Trophoblast cell (in vitro differentiated cells and primary cell): ENCODE measurements around the gene GTF3C2.
"Not testable (repeated sequence)": the region's sequence is repeated elsewhere in the genome, so short reads cannot be mapped to it uniquely, and the experiment has no call there.

Experiments
- DNase-seq, 2 donors: peaks; one replicate each; pipeline ENCODE4 v3.0.0-alpha.2; 2016
- H2AFZ ChIP-seq: 2 replicates; pipeline ENCODE4 v1.6.1; 2013; ENCODE audit warnings: low read length, moderate library complexity, mild to moderate bottlenecking; ENCODE audit not compliant: insufficient read depth, poor library complexity
- H2AK5ac ChIP-seq: 2 replicates; pipeline ENCODE4 v1.6.1; 2013; ENCODE audit warnings: mild to moderate bottlenecking, low read length
- H2BK120ac ChIP-seq: 2 replicates; pipeline ENCODE4 v1.6.1; 2013; ENCODE audit warnings: low read length, mild to moderate bottlenecking, moderate library complexity; ENCODE audit not compliant: insufficient read depth, poor library complexity
- H2BK12ac ChIP-seq: 2 replicates; pipeline ENCODE4 v1.6.1; 2013; ENCODE audit warnings: mild to moderate bottlenecking, low read length, moderate library complexity
- H2BK5ac ChIP-seq: 2 replicates; pipeline ENCODE4 v1.6.1; 2013; ENCODE audit warnings: low read length, low read depth, moderate library complexity, mild to moderate bottlenecking; ENCODE audit not compliant: poor library complexity
- H3K14ac ChIP-seq: 2 replicates; pipeline ENCODE4 v1.6.1; 2013; ENCODE audit warnings: mild to moderate bottlenecking, low read length
- H3K18ac ChIP-seq: 2 replicates; pipeline ENCODE4 v1.6.1; 2013; ENCODE audit warnings: mild to moderate bottlenecking, low read length
- H3K23ac ChIP-seq: 2 replicates; pipeline ENCODE4 v1.6.1; 2013; ENCODE audit warnings: low read length
- H3K27ac ChIP-seq: 2 replicates; pipeline ENCODE4 v1.5.1; 2013; ENCODE audit warnings: low read depth, mild to moderate bottlenecking, inconsistent platforms, low read length, moderate library complexity
- H3K27me3 ChIP-seq: 2 replicates; pipeline ENCODE4 v1.6.1; 2013; ENCODE audit warnings: inconsistent platforms, mild to moderate bottlenecking, low read length, moderate library complexity; ENCODE audit not compliant: insufficient read depth
- H3K36me3 ChIP-seq, 2 experiments: 1 replicate in 1 of 2; 2 replicates in 1 of 2; pipeline ENCODE4 v1.6.1; 2013; ENCODE audit warnings: low read length in 2 of 2, mild to moderate bottlenecking in 2 of 2, moderate library complexity in 1 of 2; ENCODE audit not compliant: insufficient read depth in 2 of 2, control insufficient read depth in 1 of 2
- H3K4ac ChIP-seq: 2 replicates; pipeline ENCODE4 v1.6.1; 2013; ENCODE audit warnings: low read depth, mild to moderate bottlenecking, low read length, moderate library complexity
- H3K4me1 ChIP-seq, 2 experiments: 1 replicate in 1 of 2; 2 replicates in 1 of 2; pipeline ENCODE4 v1.6.1; 2013; ENCODE audit warnings: low read length in 2 of 2, mild to moderate bottlenecking in 2 of 2, moderate library complexity in 1 of 2; ENCODE audit not compliant: insufficient read depth in 2 of 2, control insufficient read depth in 1 of 2
- H3K4me2 ChIP-seq: 2 replicates; pipeline ENCODE4 v1.6.1; 2013; ENCODE audit warnings: inconsistent platforms, mild to moderate bottlenecking, low read length, moderate library complexity
- H3K4me3 ChIP-seq: 2 replicates; pipeline ENCODE4 v1.5.1; 2013; ENCODE audit warnings: mild to moderate bottlenecking, low read depth, low read length, inconsistent platforms
- H3K79me1 ChIP-seq: one replicate; pipeline ENCODE4 v1.6.1; 2013; ENCODE audit warnings: low read length
- H3K79me2 ChIP-seq: 2 replicates; pipeline ENCODE4 v1.6.1; 2013; ENCODE audit warnings: low read length, mild to moderate bottlenecking; ENCODE audit not compliant: control insufficient read depth, insufficient read depth, poor library complexity
- H3K9ac ChIP-seq: 2 replicates; pipeline ENCODE4 v1.6.1; 2013; ENCODE audit warnings: mild to moderate bottlenecking, low read length
- H3K9me3 ChIP-seq: 2 replicates; pipeline ENCODE4 v1.6.1; 2013; ENCODE audit warnings: low read depth, mild to moderate bottlenecking, control low read depth, inconsistent platforms, low read length; ENCODE audit not compliant: insufficient read depth
- H4K12ac ChIP-seq: 2 replicates; pipeline ENCODE4 v1.6.1; 2013; ENCODE audit warnings: low read depth, mild to moderate bottlenecking, low read length, moderate library complexity
- H4K8ac ChIP-seq: 2 replicates; pipeline ENCODE4 v1.6.1; 2013; ENCODE audit warnings: low read depth, mild to moderate bottlenecking, low read length, moderate library complexity
- H4K91ac ChIP-seq: one replicate; pipeline ENCODE4 v1.6.1; 2013; ENCODE audit warnings: low read depth, mild to moderate bottlenecking, low read length, moderate library complexity
- WGBS: extraction: QIAGEN DNeasy Blood & Tissue Kit; methylation state at CpG from one replicate; pipeline ENCODE4 v1.1.7; 2013; ENCODE audit warnings: missing lambda C conversion rate; ENCODE audit not compliant: insufficient read length, insufficient coverage; ENCODE audit errors: extremely low coverage; 5-methylcytosine and 5-hydroxymethylcytosine counted together

Gene GTF3C2

GRCh38 chr2:27354597-27354927 is 2.0 kb downstream of the GTF3C2 start:
- H3K14ac ChIP-seq = no peak overlapping the region
- H4K12ac ChIP-seq = no peak overlapping the region
- no peaks in the 10 kb centered on the region for H3K27me3 ChIP-seq
- no peak overlapping the region for H3K4me3 ChIP-seq
- peaks cover 17% of the 10 kb centered on the region for H3K79me2 ChIP-seq
- H3K27ac ChIP-seq = no peak overlapping the region
- H2BK5ac ChIP-seq = no peak overlapping the region
- no peak overlapping the region for H3K4me2 ChIP-seq
- no peak overlapping the region for H4K91ac ChIP-seq
- peaks cover 1 to 3% of the 10 kb centered on the region in 2 experiments for H3K36me3 ChIP-seq
- H2BK120ac ChIP-seq = no peak overlapping the region
- H3K23ac ChIP-seq = no peak overlapping the region
- no peak overlapping the region for H3K18ac ChIP-seq
- no peak overlapping the region for H3K9ac ChIP-seq
- H4K8ac ChIP-seq = no peak overlapping the region
- no peak overlapping the region for H3K4ac ChIP-seq
- peaks cover 3 to 4% of the 10 kb centered on the region in 2 experiments for H3K4me1 ChIP-seq
- H2AK5ac ChIP-seq = no peak overlapping the region
- DNase-seq = no peak
- peaks cover 13% of the 10 kb centered on the region for H3K79me1 ChIP-seq
- WGBS = no CpG with 5 or more reads among the region's 7 CpGs
- H2AFZ ChIP-seq = no peak overlapping the region
- no peaks in the 10 kb centered on the region for H3K9me3 ChIP-seq
- no peak overlapping the region for H2BK12ac ChIP-seq

GRCh38 chr2:27353762-27354596 is 2.6 kb downstream of the GTF3C2 start:
- H2BK12ac ChIP-seq = no peak overlapping the region
- H3K79me1 ChIP-seq = peaks cover 13% of the 10 kb centered on the region
- no peak overlapping the region for H4K8ac ChIP-seq
- no peak overlapping the region for H2AFZ ChIP-seq
- H2AK5ac ChIP-seq = no peak overlapping the region
- H2BK120ac ChIP-seq = no peak overlapping the region
- no peaks in the 10 kb centered on the region for H3K27me3 ChIP-seq
- no peak overlapping the region for H4K12ac ChIP-seq
- DNase-seq = no peak
- peaks cover 3 to 4% of the 10 kb centered on the region in 2 experiments for H3K4me1 ChIP-seq
- H3K79me2 ChIP-seq = peaks cover 17% of the 10 kb centered on the region
- no peak overlapping the region for H3K14ac ChIP-seq
- H3K36me3 ChIP-seq = peaks cover 1 to 3% of the 10 kb centered on the region in 2 experiments
- no peak overlapping the region for H3K4me2 ChIP-seq
- peak overlapping the region; percentile 91 for H3K4ac ChIP-seq
- no peak overlapping the region for H3K9ac ChIP-seq
- H2BK5ac ChIP-seq = no peak overlapping the region
- H3K9me3 ChIP-seq = no peaks in the 10 kb centered on the region
- no peak overlapping the region for H3K27ac ChIP-seq
- no peak overlapping the region for H3K18ac ChIP-seq
- H3K23ac ChIP-seq = no peak overlapping the region
- no peak overlapping the region for H4K91ac ChIP-seq
- WGBS = no CpG with 5 or more reads among the region's 7 CpGs
- peak overlapping the region; percentile 44 for H3K4me3 ChIP-seq

DNA sequence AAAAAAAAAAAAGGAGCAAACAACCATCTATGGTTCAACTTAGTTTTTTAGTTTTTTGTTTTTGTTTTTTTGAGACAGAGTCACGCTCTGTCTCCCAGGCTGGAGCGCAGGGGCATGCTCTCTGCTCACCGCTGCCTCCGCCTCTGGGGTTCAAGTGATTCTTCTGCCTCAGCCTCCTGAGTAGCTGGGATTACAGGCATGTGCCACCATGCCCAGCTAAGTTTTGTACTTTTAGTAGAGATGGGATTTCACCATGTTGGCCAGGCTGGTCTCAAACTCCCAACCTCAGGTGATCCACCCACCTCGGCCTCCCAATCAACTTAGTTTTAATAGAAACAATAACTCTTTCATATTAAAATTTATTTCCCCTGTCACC is 3.2 kb downstream of the GTF3C2 start:
- H3K4ac ChIP-seq = peak overlapping the region; percentile 51
- not testable (repeated sequence) for H2BK5ac ChIP-seq, H3K27ac ChIP-seq, H3K4me2 ChIP-seq, H3K4me1 ChIP-seq, H2BK12ac ChIP-seq, H2AK5ac ChIP-seq, H3K9ac ChIP-seq, H3K18ac ChIP-seq, H4K12ac ChIP-seq, H3K14ac ChIP-seq, H2AFZ ChIP-seq, H4K91ac ChIP-seq, H3K9me3 ChIP-seq, H3K27me3 ChIP-seq, H4K8ac ChIP-seq, H2BK120ac ChIP-seq, H3K23ac ChIP-seq, H3K36me3 ChIP-seq, DNase-seq
- no CpG with 5 or more reads among the region's 5 CpGs for WGBS
- peaks cover 17% of the 10 kb centered on the region for H3K79me2 ChIP-seq
- H3K79me1 ChIP-seq = peaks cover 13% of the 10 kb centered on the region
- H3K4me3 ChIP-seq = peak overlapping the region; percentile 44

DNA sequence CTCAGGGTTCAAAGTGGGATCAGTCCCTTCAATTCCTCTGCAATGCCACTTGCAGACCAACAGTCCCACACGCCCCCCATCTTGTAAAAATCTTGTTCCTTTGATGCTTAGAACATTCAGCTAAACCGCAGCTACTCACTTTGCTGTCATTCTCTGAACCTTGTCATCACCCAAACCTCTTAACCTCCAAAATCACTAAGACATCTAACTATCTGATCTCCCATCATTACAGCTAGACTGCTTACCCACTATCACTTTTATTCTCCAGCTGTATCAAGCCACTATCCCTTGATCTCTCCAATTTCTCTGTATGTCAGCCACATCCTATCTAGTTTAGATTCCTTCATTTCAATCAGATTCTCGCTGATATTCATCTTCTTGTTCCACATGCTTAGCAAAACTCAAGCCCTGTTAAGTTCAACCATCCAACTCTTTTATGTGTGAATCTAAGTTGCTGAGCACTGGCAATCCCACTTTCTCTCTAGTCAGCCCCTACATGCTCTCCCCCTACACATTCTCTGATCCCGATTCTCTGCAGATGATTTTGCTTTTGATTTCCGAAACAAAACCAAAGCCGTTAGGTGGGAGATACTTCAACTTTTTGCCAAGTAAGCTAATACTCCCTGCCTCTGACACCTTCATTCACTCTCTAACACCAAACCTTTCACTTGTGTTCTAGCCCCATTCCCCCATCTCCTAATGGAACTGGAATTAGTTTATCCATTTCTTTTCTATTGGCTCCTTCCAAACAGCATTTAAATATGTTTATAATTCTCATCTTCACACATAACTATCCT is 4.6 kb downstream of the GTF3C2 start:
- peaks cover 14% of the 10 kb centered on the region for H3K79me2 ChIP-seq
- H3K9ac ChIP-seq = no peak overlapping the region
- no peak overlapping the region for H2BK5ac ChIP-seq
- H3K27ac ChIP-seq = no peak overlapping the region
- no peaks in the 10 kb centered on the region for H3K9me3 ChIP-seq
- H3K4ac ChIP-seq = peak overlapping the region; percentile 41
- H3K4me1 ChIP-seq = peaks cover 2 to 3% of the 10 kb centered on the region in 2 experiments
- H3K14ac ChIP-seq = no peak overlapping the region
- no peak overlapping the region for H3K18ac ChIP-seq
- H4K8ac ChIP-seq = no peak overlapping the region
- H2BK120ac ChIP-seq = no peak overlapping the region
- no peak for DNase-seq
- H3K27me3 ChIP-seq = no peaks in the 10 kb centered on the region
- no peak overlapping the region for H4K12ac ChIP-seq
- WGBS = no CpG with 5 or more reads among the region's 6 CpGs
- peaks cover 10% of the 10 kb centered on the region for H3K79me1 ChIP-seq
- no peak overlapping the region for H4K91ac ChIP-seq
- H2BK12ac ChIP-seq = no peak overlapping the region
- H3K36me3 ChIP-seq = peaks cover 1 to 3% of the 10 kb centered on the region in 2 experiments
- no peak overlapping the region for H2AFZ ChIP-seq
- H3K4me3 ChIP-seq = no peak overlapping the region
- H3K4me2 ChIP-seq = no peak overlapping the region
- no peak overlapping the region for H3K23ac ChIP-seq
- no peak overlapping the region for H2AK5ac ChIP-seq
